B cell (primary cell): ENCODE data around the gene FLT3LG. TPM values are rescaled to one million over a fixed set of nuclear protein-coding genes. Genes with fewer than 3 reads are reported as not detected.

Experiments
- ATAC-seq: fragments of 200-7000 bp; cut with Tn5 transposase; one replicate; pipeline ENCODE4 v1.10.0; 2021; ENCODE audit warnings: low read depth, mild to moderate bottlenecking, moderate number of reproducible peaks, moderate library complexity
- CTCF ChIA-PET: fragments of 350-600 bp; sonication (Branson Sonifier 250); formaldehyde crosslinking; loops from one replicate; lab custom pipeline; 2021; ENCODE audit warnings: antibody characterized with exemption, inconsistent platforms; lab: Charles Lee
- POLR2A ChIA-PET: fragments of 350-600 bp; sonication (Branson Sonifier 250); formaldehyde crosslinking; loops from one replicate; lab custom pipeline; 2021; ENCODE audit warnings: antibody characterized with exemption; lab: Charles Lee
- DNase-seq: peaks from one replicate; pipeline ENCODE4 v3.0.0; 2013
- H2AFZ ChIP-seq: 2 replicates; pipeline ENCODE4 v1.6.1; 2012; ENCODE audit warnings: mild to moderate bottlenecking, low read depth, low read length; ENCODE audit not compliant: insufficient read depth, poor library complexity, severe bottlenecking
- H3K27ac ChIP-seq, 2 donors: 1 replicate in 1 of 2; 2 replicates in 1 of 2; pipeline ENCODE4 v1.5.1; 2012 to 2013; ENCODE audit warnings: low read length in 2 of 2, mild to moderate bottlenecking in 2 of 2, moderate library complexity in 1 of 2
- H3K27me3 ChIP-seq, 4 experiments: fragments of 200-600 bp in 1 of 4; sonication (generic) in 1 of 4; replicated peaks in 1 of 4; 1 replicate in 2 of 4; 2 replicates in 2 of 4; pipeline versions ENCODE4 v1.6.1 to v1.7.0; 2013 to 2016; ENCODE audit warnings: low read length in 3 of 4, mild to moderate bottlenecking in 2 of 4, mixed read lengths in 1 of 4, moderate library complexity in 1 of 4; ENCODE audit not compliant: insufficient read depth in 4 of 4, control insufficient read depth in 3 of 4; ENCODE audit errors: control extremely low read depth in 1 of 4
- H3K36me3 ChIP-seq, 2 experiments: replicated peaks in 1 of 2; 1 replicate in 1 of 2; 2 replicates in 1 of 2; pipeline versions ENCODE4 v1.6.1 to v1.7.1; 2013; ENCODE audit warnings: low read length in 1 of 2; ENCODE audit not compliant: insufficient read depth in 2 of 2, control insufficient read depth in 1 of 2; ENCODE audit errors: control extremely low read depth in 1 of 2, extremely low read depth in 1 of 2
- H3K4me1 ChIP-seq, 2 donors: fragments of 200-600 bp in 1 of 2; sonication (generic) in 1 of 2; 1 replicate in 1 of 2; 2 replicates in 1 of 2; pipeline versions ENCODE4 v1.5.1 to v1.6.1; 2013 to 2017; ENCODE audit warnings: low read length in 2 of 2; ENCODE audit not compliant: control insufficient read depth in 2 of 2, insufficient read depth in 2 of 2
- H3K4me2 ChIP-seq: replicated peaks from 2 replicates; pipeline ENCODE3; 2012; ENCODE audit warnings: mild to moderate bottlenecking, low read depth, low read length; ENCODE audit not compliant: poor library complexity, severe bottlenecking
- H3K4me3 ChIP-seq, 5 experiments: fragments of 200-600 bp in 1 of 5; sonication (generic) in 1 of 5; 1 replicate in 3 of 5; 2 replicates in 2 of 5; pipeline versions ENCODE4 v1.5.1 to v1.7.0; 2011 to 2016; ENCODE audit warnings: low read length in 4 of 5, mild to moderate bottlenecking in 4 of 5, low read depth in 2 of 5, control low read depth in 1 of 5, moderate library complexity in 1 of 5; ENCODE audit not compliant: insufficient read depth in 1 of 5; ENCODE audit errors: control extremely low read depth in 1 of 5, extremely low read depth in 1 of 5
- H3K79me2 ChIP-seq: fragments of 200-600 bp; sonication (generic); one replicate; pipeline ENCODE4 v1.6.0; 2016; ENCODE audit warnings: low read length; ENCODE audit not compliant: control insufficient read depth, insufficient read depth
- H3K9ac ChIP-seq: fragments of 200-600 bp; sonication (generic); 2 replicates; pipeline ENCODE4 v1.6.1; 2017; ENCODE audit warnings: mild to moderate bottlenecking, low read length, moderate library complexity
- H3K9me3 ChIP-seq, 3 donors: one replicate each; pipeline versions ENCODE4 v1.6.1 to v1.7.1; 2013; ENCODE audit warnings: low read length in 2 of 3; ENCODE audit not compliant: control insufficient read depth in 2 of 3, insufficient read depth in 1 of 3; ENCODE audit errors: control extremely low read depth in 1 of 3
- H4K20me1 ChIP-seq: 2 replicates; pipeline ENCODE4 v1.6.0; 2012; ENCODE audit warnings: mild to moderate bottlenecking, low read length; ENCODE audit not compliant: insufficient read depth, control insufficient read depth, poor library complexity, severe bottlenecking
- H3K27ac Mint-ChIP-seq: one replicate; pipeline ENCODE4 v1.8.0; 2021; ENCODE audit warnings: mixed read lengths
- H3K27me3 Mint-ChIP-seq: one replicate; pipeline ENCODE4 v1.8.0; 2021; ENCODE audit warnings: mixed read lengths
- H3K4me1 Mint-ChIP-seq: one replicate; pipeline ENCODE4 v1.8.0; 2021; ENCODE audit warnings: mixed read lengths
- H3K4me3 Mint-ChIP-seq: one replicate; pipeline ENCODE4 v1.8.0; 2021; ENCODE audit warnings: mixed read lengths
- H3K9me3 Mint-ChIP-seq: one replicate; pipeline ENCODE4 v1.8.0; 2022; ENCODE audit warnings: mixed read lengths; ENCODE audit not compliant: insufficient read depth
- CTCF ChIP-seq: fragments of 200-600 bp; IDR thresholded peaks from one replicate; pipeline ENCODE4 v1.8.0; 2022; ENCODE audit warnings: antibody characterized with exemption, mild to moderate bottlenecking
- EZH2 ChIP-seq: IDR thresholded peaks from 2 replicates; pipeline ENCODE4 v1.6.1; 2012; ENCODE audit warnings: borderline replicate concordance, low read depth, mild to moderate bottlenecking, moderate library complexity, low read length; ENCODE audit not compliant: insufficient read depth, poor library complexity, severe bottlenecking
- WGBS: methylation state at CpG from one replicate; pipeline ENCODE4 v1.1.5; 2013; ENCODE audit warnings: missing lambda C conversion rate; ENCODE audit not compliant: insufficient coverage; 5-methylcytosine and 5-hydroxymethylcytosine counted together
- intact Hi-C: fragments of 100-400 bp; cut with micrococcal nuclease; formaldehyde crosslinking; loops from one replicate; pipeline ENCODE4 v1.10.0; 2022
- polyA plus RNA-seq: library from polyadenylated mRNA; depleted of rRNA; stranded (reverse); fragments of >200 nt; gene quantifications from 2 replicates; pipeline ENCODE4 v1.2.3, GENCODE V29; 2012
- total RNA-seq, 2 donors: library from RNA; stranded (reverse); fragments of 120-200 nt in 1 of 2; gene quantifications; 1 replicate in 1 of 2; 2 replicates in 1 of 2; pipeline versions ENCODE4 v1.2.3 to v1.2.4, GENCODE V29; 2013 to 2022

The FLT3LG gene
- total and polyA plus RNA-seq, 2 donors (not counting 1 experiment from before 2014, with no cell fraction given), result 31.0 to 49.8 TPM

DNA sequence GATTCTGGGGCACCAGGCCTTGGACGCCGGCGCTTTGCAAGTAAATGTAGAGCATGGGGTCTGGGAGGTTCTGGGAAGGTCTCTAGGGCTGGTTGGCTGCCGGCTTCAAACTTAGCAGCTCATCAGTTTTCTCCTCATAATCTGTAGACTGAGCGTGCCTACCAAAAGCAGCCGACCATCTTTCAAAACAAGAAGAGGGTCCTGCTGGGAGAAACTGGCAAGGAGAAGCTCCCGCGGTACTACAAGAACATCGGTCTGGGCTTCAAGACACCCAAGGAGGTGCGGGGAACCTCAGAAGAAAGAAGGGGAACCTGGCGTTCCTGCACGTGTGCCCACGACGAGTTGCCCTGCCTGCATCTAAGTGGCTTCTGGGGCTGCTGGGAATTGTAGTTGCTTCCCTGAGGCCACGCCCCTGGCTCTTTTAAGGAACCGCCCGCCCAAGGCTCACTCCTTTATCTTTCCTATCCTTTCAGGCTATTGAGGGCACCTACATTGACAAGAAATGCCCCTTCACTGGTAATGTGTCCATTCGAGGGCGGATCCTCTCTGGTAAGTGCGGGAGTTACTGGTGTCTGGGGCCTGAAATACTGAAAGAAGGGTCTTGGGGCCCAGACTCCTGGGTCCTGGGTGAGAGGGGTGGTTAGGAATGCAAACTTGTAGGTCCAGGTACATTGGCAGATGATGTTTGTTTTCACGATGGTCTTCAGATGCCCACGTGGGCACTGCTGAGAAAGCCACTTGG lies 23.2 kb downstream of the FLT3LG start:
- Histone ChIP-seq H2AFZ (no peak overlapping the region), H3K4me2 (peak overlapping the region; percentile 81), H4K20me1 (peaks cover 35% of the 10 kb centered on the region), H3K27ac (peak overlapping the region; percentile 97 to 99), H3K4me3 (peak overlapping the region; percentile 74 to 99 (median 98)), H3K36me3 (peaks cover 7 to 41% of the 10 kb centered on the region in 2 experiments), H3K27me3 (no peaks in the 10 kb centered on the region), H3K79me2 (peaks cover 42% of the 10 kb centered on the region), H3K9me3 (peaks cover 0 to 5% (median 0%) of the 10 kb centered on the region in 3 donors), H3K9ac (peak overlapping the region; percentile 98), H3K4me1 (peaks cover 32 to 61% of the 10 kb centered on the region in 2 donors)
- ATAC-seq (peak; percentile 9), DNase-seq (peak; percentile 92)
- POLR2A ChIA-PET, result interaction anchor here (0.6 to 1.9 kb wide), 3 partner anchors 8 to 45 kb away, joined by 4 to 13 read pairs (median 5); partner anchors contain the start of genes PIH1D1 and RCN3
- Mint-ChIP-seq H3K4me3 (peak overlapping the region; percentile 98), H3K27ac (peak overlapping the region; percentile 99), H3K27me3 (no peaks in the 10 kb centered on the region), H3K4me1 (peaks cover 71% of the 10 kb centered on the region), H3K9me3 (no peaks in the 10 kb centered on the region)
- WGBS, result 22% methylated on average over 21 of the region's 22 CpGs
- no peak for TF ChIP-seq CTCF
- no peak for TF ChIP-seq EZH2
- intact Hi-C loops, result loop anchor here (2.0 to 5.0 kb wide), 3 partner anchors 54 to 372 kb away; partner anchors contain the start of gene AP2A1
- CTCF ChIA-PET, result no interaction called here

DNA sequence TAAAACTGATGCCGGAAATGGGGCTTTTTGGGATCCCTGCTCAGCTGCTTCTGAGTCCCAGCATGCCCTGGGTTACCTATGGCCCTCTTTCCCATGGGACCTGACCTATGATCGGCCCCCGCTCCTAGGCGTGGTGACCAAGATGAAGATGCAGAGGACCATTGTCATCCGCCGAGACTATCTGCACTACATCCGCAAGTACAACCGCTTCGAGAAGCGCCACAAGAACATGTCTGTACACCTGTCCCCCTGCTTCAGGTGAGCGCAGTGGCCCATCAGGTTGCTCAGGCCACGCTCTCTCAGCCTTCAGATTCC lies 23.7 kb downstream of the FLT3LG start:
- H3K4me3 Mint-ChIP-seq, result peak overlapping the region; percentile 98
- Histone ChIP-seq H3K36me3 (peaks cover 7 to 35% of the 10 kb centered on the region in 2 experiments), H3K4me1 (peaks cover 37 to 67% of the 10 kb centered on the region in 2 donors), H3K9ac (peak overlapping the region; percentile 98), H3K27me3 (no peaks in the 10 kb centered on the region), H3K79me2 (peaks cover 42% of the 10 kb centered on the region), H3K9me3 (peaks cover 0 to 5% (median 0%) of the 10 kb centered on the region in 3 donors), H3K4me2 (peak overlapping the region; percentile 81), H4K20me1 (peaks cover 35% of the 10 kb centered on the region), H2AFZ (no peak overlapping the region), H3K27ac (peak overlapping the region; percentile 97 to 99), H3K4me3 (peak overlapping the region; percentile 74 to 99 (median 98))
- no peak for ATAC-seq
- H3K27me3 Mint-ChIP-seq, result no peaks in the 10 kb centered on the region
- TF ChIP-seq CTCF (no peak), EZH2 (no peak)
- intact Hi-C loops, result loop anchor here (2.0 to 5.0 kb wide), 3 partner anchors 55 to 371 kb away; partner anchors contain the start of gene AP2A1
- no peak for DNase-seq
- WGBS, result 84% methylated on average over 11 of the region's 12 CpGs
- ChIA-PET CTCF (no interaction called here), POLR2A (no interaction called here)
- H3K9me3 Mint-ChIP-seq, result no peaks in the 10 kb centered on the region
- peaks cover 71% of the 10 kb centered on the region for H3K4me1 Mint-ChIP-seq
- peak overlapping the region; percentile 99 for H3K27ac Mint-ChIP-seq
